Thyroid gland (tissue), 4 donors: ENCODE measurements around the gene GRIN3B. TPM values are rescaled to one million over a fixed set of nuclear protein-coding genes. Genes with fewer than 3 reads are reported as not detected.

Source experiments
- DNase-seq, 2 donors: peaks; one replicate each; pipeline ENCODE4 v3.0.0-alpha.2; 2019
- H3K27ac ChIP-seq, 3 donors: fragments of 200-600 bp; sonication (generic); 1 replicate in 2 of 3; 2 replicates in 1 of 3; pipeline ENCODE4 v1.5.1; 2016 to 2019; ENCODE audit warnings: mild to moderate bottlenecking in 1 of 3, moderate library complexity in 1 of 3
- H3K27me3 ChIP-seq: fragments of 200-600 bp; sonication (generic); one replicate; pipeline ENCODE4 v1.5.1; 2019
- H3K36me3 ChIP-seq, 2 donors: fragments of 200-600 bp; sonication (generic); one replicate each; pipeline ENCODE4 v1.5.1; 2016 to 2019
- H3K4me1 ChIP-seq, 2 donors: fragments of 200-600 bp; sonication (generic); one replicate each; pipeline ENCODE4 v1.5.1; 2017 to 2019
- H3K4me3 ChIP-seq, 3 donors: fragments of 200-600 bp; sonication (generic); replicated peaks in 1 of 3; 1 replicate in 2 of 3; 2 replicates in 1 of 3; pipeline ENCODE4 v1.5.1; 2016; ENCODE audit warnings: mild to moderate bottlenecking in 1 of 3
- H3K9me3 ChIP-seq: fragments of 200-600 bp; sonication (generic); one replicate; pipeline ENCODE4 v1.5.1; 2017
- CTCF ChIP-seq, 6 experiments: fragments of 200-600 bp in 3 of 6; fragments of 450-650 bp in 3 of 6; sonication (generic) in 3 of 6; IDR thresholded peaks; one replicate each; pipeline ENCODE4 v1.5.1; 2016 to 2019; ENCODE audit warnings: antibody characterized with exemption in 6 of 6, mild to moderate bottlenecking in 2 of 6, inconsistent platforms in 1 of 6, moderate library complexity in 1 of 6
- POLR2A ChIP-seq, 2 donors: fragments of 450-650 bp; IDR thresholded peaks; one replicate each; pipeline ENCODE4 v1.6.1; 2017; ENCODE audit warnings: antibody characterized with exemption in 2 of 2, mild to moderate bottlenecking in 2 of 2, moderate library complexity in 1 of 2
- WGBS, 2 donors: methylation state at CpG; one replicate each; pipeline ENCODE4 v1.1.5; 2017; 5-methylcytosine and 5-hydroxymethylcytosine counted together
- intact Hi-C: fragments of 100-400 bp; cut with DNase I; formaldehyde crosslinking; loops from one replicate; pipeline ENCODE4 v1.15.1; 2023
- total RNA-seq, 4 donors: library from RNA; depleted of rRNA; stranded (reverse); fragments of >200 nt; gene quantifications; one replicate each; pipeline ENCODE4 v1.2.3, GENCODE V29; 2016

Gene GRIN3B
- total RNA-seq, 4 donors from 2014 or later: 0.22 TPM; not detected in 3

DNA sequence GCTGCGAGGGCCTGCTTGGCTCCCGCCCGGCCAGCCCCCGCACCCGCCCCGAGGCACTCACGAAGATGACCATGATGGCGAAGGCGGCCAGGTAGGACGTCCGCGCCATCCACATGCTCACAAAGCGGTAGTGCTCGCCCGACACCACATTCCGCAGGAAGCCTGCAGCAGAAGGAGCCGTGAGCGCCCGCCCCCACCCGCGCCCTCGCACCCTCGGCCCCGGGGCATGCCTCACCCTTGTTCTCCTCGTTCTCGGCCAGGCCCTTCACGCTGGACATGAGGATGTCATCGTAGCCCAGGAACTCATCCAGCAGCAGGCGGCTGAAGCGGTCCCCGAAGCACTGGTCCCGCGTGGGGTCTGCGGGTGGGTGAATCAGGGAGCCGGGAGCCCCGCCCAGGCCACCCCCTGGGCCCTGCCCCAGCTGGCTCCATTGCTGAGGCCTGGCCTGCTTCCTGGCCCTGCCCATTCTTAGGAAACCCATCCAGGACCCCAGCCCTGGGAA, 11.7 kb downstream of the GRIN3B start:
- 91 to 97% methylated on average over 14 to 20 of the region's 36 CpGs for WGBS, 2 donors
- TF ChIP-seq POLR2A (IDR thresholded peaks at IDR 0.05) (no peak), CTCF (IDR thresholded peaks at IDR 0.05) (no peak)
- H3K4me1 ChIP-seq: peaks cover under 1 to 15% of the 10 kb centered on the region in 2 donors
- H3K27ac ChIP-seq: no peak overlapping the region
- H3K27me3 ChIP-seq: no peaks in the 10 kb centered on the region
- H3K4me3 ChIP-seq: no peak overlapping the region
- no peaks in the 10 kb centered on the region for H3K9me3 ChIP-seq
- H3K36me3 ChIP-seq: peaks cover 41 to 42% of the 10 kb centered on the region in 2 donors
- no peak for DNase-seq
- intact Hi-C loops: no loop called here

- no peak for DNase-seq
- TF ChIP-seq POLR2A (IDR thresholded peaks at IDR 0.05): no peak
- TF ChIP-seq CTCF (IDR thresholded peaks at IDR 0.05): no peak
- Histone ChIP-seq H3K4me1 (peaks cover 5 to 20% of the 10 kb centered on the region in 2 donors), H3K4me3 (no peak overlapping the region), H3K27me3 (no peaks in the 10 kb centered on the region), H3K9me3 (no peaks in the 10 kb centered on the region), H3K27ac (no peak overlapping the region), H3K36me3 (peaks cover 41 to 42% of the 10 kb centered on the region in 2 donors)
- 91% methylated on average over 8 of the region's 18 CpGs; no CpG with 5 or more reads in 1 of the 2 donors for WGBS, 2 donors
- intact Hi-C loops: no loop called here
Observed at GRCh38 chr19:1012334-1012733, 12.1 kb downstream of the GRIN3B start.

DNA sequence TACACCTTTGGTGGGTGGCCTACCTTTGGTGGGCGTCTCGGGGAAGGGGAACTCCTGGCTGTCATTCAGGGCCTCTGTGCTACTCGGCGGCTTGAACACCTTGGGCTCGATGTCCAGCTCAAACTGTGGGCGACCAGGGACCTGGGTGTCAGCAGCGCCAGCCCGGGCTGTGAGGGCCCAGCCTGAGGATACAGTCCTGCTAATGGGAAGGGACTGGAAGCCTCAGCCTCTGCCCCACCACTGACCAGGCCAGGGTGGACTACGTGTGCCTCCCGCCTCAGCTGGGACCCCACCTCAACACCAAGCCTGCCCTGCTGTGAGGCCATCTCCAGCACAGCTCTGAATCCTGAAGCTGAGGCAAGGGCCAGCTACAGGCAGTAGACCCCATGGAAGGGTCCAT, 13.0 kb downstream of the GRIN3B start:
- WGBS, 2 donors: 100% methylated on average over 4 to 10 of the region's 10 CpGs
- Histone ChIP-seq H3K9me3 (no peaks in the 10 kb centered on the region), H3K36me3 (peaks cover 41% of the 10 kb centered on the region in 2 donors), H3K27me3 (no peaks in the 10 kb centered on the region), H3K27ac (no peak overlapping the region), H3K4me1 (peaks cover 12 to 29% of the 10 kb centered on the region in 2 donors), H3K4me3 (no peak overlapping the region)
- TF ChIP-seq POLR2A (IDR thresholded peaks at IDR 0.05): no peak
- TF ChIP-seq CTCF (IDR thresholded peaks at IDR 0.05): no peak
- no peak for DNase-seq
- intact Hi-C loops: no loop called here

GRCh38 chr19:1014161-1015060, 14.2 kb downstream of the GRIN3B start:
- H3K4me1 ChIP-seq: peaks cover 24 to 40% of the 10 kb centered on the region in 2 donors
- TF ChIP-seq CTCF (IDR thresholded peaks at IDR 0.05) (no peak), POLR2A (IDR thresholded peaks at IDR 0.05) (no peak)
- intact Hi-C loops: no loop called here
- no peaks in the 10 kb centered on the region for H3K27me3 ChIP-seq
- no peak overlapping the region for H3K4me3 ChIP-seq
- no peak overlapping the region for H3K27ac ChIP-seq
- peaks cover 33 to 41% of the 10 kb centered on the region in 2 donors for H3K36me3 ChIP-seq
- H3K9me3 ChIP-seq: no peaks in the 10 kb centered on the region
- WGBS, 2 donors: 96% methylated on average over 25 to 42 of the region's 49 CpGs
- no peak for DNase-seq
